GM12872 (cell line): ENCODE measurements around the gene MCIDAS.
A peak's percentile ranks its signal among the peaks of the same experiment; 100 is the strongest.

Experiments
- TF ChIP-seq, protein P1 (sequence below): IDR thresholded peaks from 3 replicates; pipeline ENCODE4 v1.5.1; 2011; ENCODE audit warnings: low read depth, mild to moderate bottlenecking, low read length, moderate library complexity; ENCODE audit not compliant: insufficient read depth

The MCIDAS gene

DNA sequence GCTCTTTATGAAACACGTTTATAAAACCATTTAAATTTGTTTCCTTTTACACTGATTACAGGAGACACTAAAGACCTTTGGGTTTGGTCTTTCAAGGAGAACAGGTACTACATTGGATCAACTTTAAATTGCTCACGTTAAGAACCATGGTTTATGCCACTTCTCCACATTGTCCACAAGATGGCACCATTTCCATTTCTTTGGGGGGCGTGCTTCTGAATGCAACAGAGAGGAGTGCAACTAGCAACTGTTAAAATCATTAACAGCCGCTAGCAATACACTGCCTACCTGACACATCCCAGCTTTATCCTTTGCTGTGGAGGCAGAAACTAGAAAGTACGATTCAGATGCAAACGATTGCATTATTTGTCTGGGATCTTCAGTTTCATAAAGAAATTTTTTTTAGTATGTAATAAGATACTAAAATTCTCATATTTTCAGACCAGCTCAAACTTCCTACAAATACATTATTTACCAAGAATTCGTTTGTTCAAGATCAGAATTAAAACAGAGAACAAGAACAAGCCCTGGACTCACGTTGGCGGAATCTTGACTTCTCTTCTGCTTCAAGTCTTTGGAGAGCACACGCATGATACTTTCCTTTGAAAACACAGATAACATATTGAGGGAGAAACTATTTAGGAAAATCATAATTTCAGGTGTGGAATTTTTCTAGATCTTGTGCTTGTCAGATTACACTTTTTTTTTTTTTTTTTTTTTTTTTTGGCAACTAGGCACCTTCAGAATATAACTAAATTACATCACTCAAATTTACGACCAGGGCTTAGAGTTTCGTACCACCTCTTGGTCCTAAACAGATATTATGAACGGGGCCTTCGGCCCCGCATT is 54.8 kb downstream of the MCIDAS start:
- TF ChIP-seq, protein P1, sequence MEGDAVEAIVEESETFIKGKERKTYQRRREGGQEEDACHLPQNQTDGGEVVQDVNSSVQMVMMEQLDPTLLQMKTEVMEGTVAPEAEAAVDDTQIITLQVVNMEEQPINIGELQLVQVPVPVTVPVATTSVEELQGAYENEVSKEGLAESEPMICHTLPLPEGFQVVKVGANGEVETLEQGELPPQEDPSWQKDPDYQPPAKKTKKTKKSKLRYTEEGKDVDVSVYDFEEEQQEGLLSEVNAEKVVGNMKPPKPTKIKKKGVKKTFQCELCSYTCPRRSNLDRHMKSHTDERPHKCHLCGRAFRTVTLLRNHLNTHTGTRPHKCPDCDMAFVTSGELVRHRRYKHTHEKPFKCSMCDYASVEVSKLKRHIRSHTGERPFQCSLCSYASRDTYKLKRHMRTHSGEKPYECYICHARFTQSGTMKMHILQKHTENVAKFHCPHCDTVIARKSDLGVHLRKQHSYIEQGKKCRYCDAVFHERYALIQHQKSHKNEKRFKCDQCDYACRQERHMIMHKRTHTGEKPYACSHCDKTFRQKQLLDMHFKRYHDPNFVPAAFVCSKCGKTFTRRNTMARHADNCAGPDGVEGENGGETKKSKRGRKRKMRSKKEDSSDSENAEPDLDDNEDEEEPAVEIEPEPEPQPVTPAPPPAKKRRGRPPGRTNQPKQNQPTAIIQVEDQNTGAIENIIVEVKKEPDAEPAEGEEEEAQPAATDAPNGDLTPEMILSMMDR = peak; percentile 72

GRCh38 chr5:55171471-55171870 is 55.6 kb downstream of the MCIDAS start:
- TF ChIP-seq, protein P1 = no peak
